Activated CD4-positive, alpha-beta memory T cell treated with anti-CD3 and anti-CD28 coated beads for 36 hours (primary cell): ENCODE data around the gene RAB26. TPM values are rescaled to one million over a fixed set of nuclear protein-coding genes. Genes with fewer than 3 reads are reported as not detected.

ENCODE experiments used
- CTCF ChIA-PET: fragments of 350-600 bp; sonication (Branson Sonifier 250); formaldehyde crosslinking; loops from one replicate; lab custom pipeline; 2021; ENCODE audit warnings: antibody characterized with exemption, inconsistent platforms; lab: Charles Lee
- POLR2A ChIA-PET: fragments of 350-600 bp; sonication (Branson Sonifier 250); formaldehyde crosslinking; loops from one replicate; lab custom pipeline; 2021; ENCODE audit warnings: antibody characterized with exemption; lab: Charles Lee
- DNase-seq: peaks from one replicate; pipeline ENCODE4 v3.0.0-alpha.2; 2020
- H3K27ac Mint-ChIP-seq: one replicate; pipeline ENCODE4 v1.8.0; 2021; ENCODE audit warnings: mixed read lengths
- H3K27me3 Mint-ChIP-seq: one replicate; pipeline ENCODE4 v1.8.0; 2021; ENCODE audit warnings: mixed read lengths
- H3K36me3 Mint-ChIP-seq: one replicate; pipeline ENCODE4 v1.8.0; 2021; ENCODE audit warnings: mixed read lengths
- H3K4me1 Mint-ChIP-seq: one replicate; pipeline ENCODE4 v1.8.0; 2021; ENCODE audit warnings: low read depth, mixed read lengths
- H3K4me3 Mint-ChIP-seq: one replicate; pipeline ENCODE4 v1.8.0; 2021; ENCODE audit warnings: mild to moderate bottlenecking, mixed read lengths
- H3K9me3 Mint-ChIP-seq: one replicate; pipeline ENCODE4 v1.8.0; 2021; ENCODE audit warnings: mixed read lengths
- intact Hi-C: fragments of 100-400 bp; cut with micrococcal nuclease; formaldehyde crosslinking; loops from one replicate; pipeline ENCODE4 v1.15.1; 2023
- total RNA-seq, 2 experiments: library from RNA; stranded (reverse); gene quantifications; one replicate each; pipeline ENCODE4 v1.2.3, GENCODE V29; 2021

Gene RAB26
- total RNA-seq, 2 experiments from 2014 or later, result 0.33 TPM; not detected in 1

DNA sequence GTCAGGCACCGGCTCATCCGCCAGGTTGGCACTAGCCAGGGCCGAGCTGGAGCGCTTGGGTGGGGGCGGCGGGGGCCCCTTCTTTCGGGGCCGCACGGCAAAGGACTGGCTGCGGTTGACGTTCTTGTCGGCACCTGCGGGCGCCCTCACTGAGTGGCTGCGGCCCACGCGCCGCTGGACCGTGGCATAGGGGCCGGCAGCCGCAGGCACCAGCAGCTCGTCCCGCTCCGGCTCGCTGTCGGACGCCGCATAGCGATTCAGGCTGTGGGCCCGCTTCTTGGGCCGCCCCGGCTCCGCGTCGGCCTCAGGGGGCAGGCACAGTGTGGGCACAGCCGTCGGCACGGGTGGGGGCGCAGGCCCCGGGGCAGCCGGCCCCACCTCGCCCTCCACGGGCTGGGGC lies 32.0 kb downstream of the RAB26 start:
- intact Hi-C loops, result no loop called here
- Mint-ChIP-seq H3K27me3 (no peaks in the 10 kb centered on the region), H3K9me3 (no peaks in the 10 kb centered on the region), H3K4me3 (no peak overlapping the region), H3K4me1 (no peaks in the 10 kb centered on the region), H3K27ac (no peak overlapping the region), H3K36me3 (peaks cover 9% of the 10 kb centered on the region)
- CTCF ChIA-PET, result no interaction called here
- no peak for DNase-seq
- POLR2A ChIA-PET, result no interaction called here

DNA sequence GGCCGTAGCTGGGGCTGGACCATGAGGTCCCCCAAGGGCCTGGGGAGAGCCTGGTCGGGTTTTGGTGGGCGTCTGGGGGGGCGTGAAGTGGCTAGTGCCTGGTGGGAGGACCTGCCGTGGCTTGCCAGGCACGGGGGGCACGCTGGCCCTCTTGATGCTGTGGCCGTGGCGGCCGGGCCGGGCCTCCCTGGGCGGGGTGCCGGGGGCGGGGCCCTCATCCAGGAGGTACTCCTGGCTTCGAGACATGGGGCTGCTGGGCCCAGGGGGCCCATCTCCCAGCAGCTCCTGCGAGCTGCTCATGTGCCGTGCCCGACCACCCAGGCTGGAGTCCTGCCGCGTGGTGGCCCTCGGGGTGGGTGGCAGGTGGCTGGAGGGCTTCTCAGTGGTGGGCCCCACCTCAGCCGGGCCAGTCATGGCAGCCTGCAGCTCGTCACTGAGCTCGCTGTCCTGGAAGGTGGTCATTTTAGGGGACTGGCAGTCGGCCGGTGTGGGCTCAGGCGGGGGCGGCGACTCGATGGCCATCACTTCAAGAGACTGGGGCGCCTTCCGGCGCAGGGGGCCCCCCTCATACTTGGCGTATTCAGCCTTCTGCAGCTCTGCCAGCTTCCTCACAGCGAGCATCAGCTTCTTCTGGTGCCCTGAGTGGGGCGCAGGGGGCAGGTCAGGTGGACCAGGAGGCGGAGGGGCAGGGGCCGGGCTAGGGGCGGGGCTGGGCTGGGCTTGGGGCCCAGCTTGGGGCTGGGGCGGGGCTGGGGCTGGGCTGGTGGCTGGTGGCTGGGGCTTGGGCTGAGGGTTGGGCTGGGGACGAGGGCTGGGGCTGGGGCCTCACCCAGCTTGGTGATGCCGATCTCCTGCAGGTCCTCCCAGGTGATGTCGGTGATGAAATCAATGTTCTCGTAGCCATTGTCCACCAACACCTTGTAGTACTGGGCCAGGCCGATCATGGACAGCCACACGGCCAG lies 32.8 kb downstream of the RAB26 start:
- intact Hi-C loops, result no loop called here
- Mint-ChIP-seq H3K27ac (no peak overlapping the region), H3K36me3 (peaks cover 4% of the 10 kb centered on the region)

GRCh38 chr16:2181952-2182351 lies 33.5 kb downstream of the RAB26 start:
- Mint-ChIP-seq H3K4me3 (no peak overlapping the region), H3K36me3 (peaks cover 3% of the 10 kb centered on the region), H3K4me1 (no peaks in the 10 kb centered on the region), H3K27me3 (no peaks in the 10 kb centered on the region), H3K27ac (no peak overlapping the region), H3K9me3 (no peaks in the 10 kb centered on the region)
- ChIA-PET CTCF (no interaction called here), POLR2A (no interaction called here)
- intact Hi-C loops, result no loop called here
- DNase-seq, result no peak

More for the DNA sequence above, 32.8 kb downstream of the RAB26 start:
- H3K9me3 Mint-ChIP-seq, result no peaks in the 10 kb centered on the region
- H3K4me3 Mint-ChIP-seq, result no peak overlapping the region
- POLR2A ChIA-PET, result no interaction called here
- CTCF ChIA-PET, result no interaction called here
- DNase-seq, result no peak
- H3K27me3 Mint-ChIP-seq, result no peaks in the 10 kb centered on the region
- no peaks in the 10 kb centered on the region for H3K4me1 Mint-ChIP-seq

GRCh38 chr16:2183671-2184070 lies 35.2 kb downstream of the RAB26 start:
- no peaks in the 10 kb centered on the region for H3K9me3 Mint-ChIP-seq

GRCh38 chr16:2184346-2184745 lies 35.9 kb downstream of the RAB26 start:
- no peaks in the 10 kb centered on the region for H3K36me3 Mint-ChIP-seq
- ChIA-PET POLR2A (no interaction called here), CTCF (no interaction called here)
- H3K9me3 Mint-ChIP-seq, result no peaks in the 10 kb centered on the region
- no peak overlapping the region for H3K27ac Mint-ChIP-seq
- H3K4me3 Mint-ChIP-seq, result no peak overlapping the region
- no peak for DNase-seq
- no peaks in the 10 kb centered on the region for H3K4me1 Mint-ChIP-seq
- no peaks in the 10 kb centered on the region for H3K27me3 Mint-ChIP-seq
- intact Hi-C loops, result no loop called here

More at GRCh38 chr16:2183671-2184070, 35.2 kb downstream of the RAB26 start:
- DNase-seq, result no peak
- intact Hi-C loops, result no loop called here
- H3K27me3 Mint-ChIP-seq, result no peaks in the 10 kb centered on the region
- H3K36me3 Mint-ChIP-seq, result no peaks in the 10 kb centered on the region
- H3K4me3 Mint-ChIP-seq, result no peak overlapping the region
- no peaks in the 10 kb centered on the region for H3K4me1 Mint-ChIP-seq
- ChIA-PET CTCF (no interaction called here), POLR2A (no interaction called here)
- no peak overlapping the region for H3K27ac Mint-ChIP-seq

GRCh38 chr16:2184962-2185361 lies 36.5 kb downstream of the RAB26 start:
- H3K27ac Mint-ChIP-seq, result no peak overlapping the region
- intact Hi-C loops, result no loop called here
- ChIA-PET CTCF (no interaction called here), POLR2A (no interaction called here)
- no peaks in the 10 kb centered on the region for H3K36me3 Mint-ChIP-seq
- no peaks in the 10 kb centered on the region for H3K9me3 Mint-ChIP-seq
- no peaks in the 10 kb centered on the region for H3K4me1 Mint-ChIP-seq
- no peak overlapping the region for H3K4me3 Mint-ChIP-seq
- H3K27me3 Mint-ChIP-seq, result no peaks in the 10 kb centered on the region
- DNase-seq, result no peak

DNA sequence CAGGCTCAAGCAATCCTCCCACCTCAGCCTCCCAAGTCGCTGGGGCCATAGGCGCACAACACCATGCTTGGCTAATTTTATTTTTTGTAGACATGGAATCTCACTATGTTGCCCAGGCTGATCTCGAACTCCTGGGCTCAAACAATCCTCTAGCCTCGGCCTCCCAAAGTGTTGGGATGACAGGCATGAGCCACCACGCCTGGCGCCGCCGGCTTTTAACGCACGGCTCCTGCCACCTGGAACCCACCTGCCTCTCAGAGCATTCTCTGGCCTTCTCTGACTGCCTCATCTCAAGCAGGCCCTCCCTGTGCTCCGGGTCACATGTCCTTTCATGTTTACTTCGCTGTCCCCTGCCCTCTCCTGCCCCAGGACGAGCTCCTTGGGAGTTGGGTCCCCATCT lies 37.6 kb downstream of the RAB26 start:
- no peak for DNase-seq
- ChIA-PET POLR2A (no interaction called here), CTCF (no interaction called here)
- intact Hi-C loops, result no loop called here
- H3K27me3 Mint-ChIP-seq, result no peaks in the 10 kb centered on the region
- no peaks in the 10 kb centered on the region for H3K9me3 Mint-ChIP-seq
- no peak overlapping the region for H3K27ac Mint-ChIP-seq
- H3K4me1 Mint-ChIP-seq, result no peaks in the 10 kb centered on the region
- H3K36me3 Mint-ChIP-seq, result no peaks in the 10 kb centered on the region
- no peak overlapping the region for H3K4me3 Mint-ChIP-seq

- intact Hi-C loops, result no loop called here
- Mint-ChIP-seq H3K9me3 (no peaks in the 10 kb centered on the region), H3K4me1 (no peaks in the 10 kb centered on the region), H3K27me3 (no peaks in the 10 kb centered on the region), H3K36me3 (no peaks in the 10 kb centered on the region), H3K4me3 (no peak overlapping the region), H3K27ac (no peak overlapping the region)
- CTCF ChIA-PET, result no interaction called here
- POLR2A ChIA-PET, result no interaction called here
- DNase-seq, result no peak
Observed at GRCh38 chr16:2186505-2186904, 38.1 kb downstream of the RAB26 start.

GRCh38 chr16:2187212-2187611 lies 38.8 kb downstream of the RAB26 start:
- Mint-ChIP-seq H3K9me3 (no peaks in the 10 kb centered on the region), H3K36me3 (no peaks in the 10 kb centered on the region), H3K27ac (no peak overlapping the region), H3K27me3 (no peaks in the 10 kb centered on the region), H3K4me3 (no peak overlapping the region), H3K4me1 (no peaks in the 10 kb centered on the region)
- intact Hi-C loops, result no loop called here
- ChIA-PET CTCF (no interaction called here), POLR2A (no interaction called here)
- DNase-seq, result no peak

DNA sequence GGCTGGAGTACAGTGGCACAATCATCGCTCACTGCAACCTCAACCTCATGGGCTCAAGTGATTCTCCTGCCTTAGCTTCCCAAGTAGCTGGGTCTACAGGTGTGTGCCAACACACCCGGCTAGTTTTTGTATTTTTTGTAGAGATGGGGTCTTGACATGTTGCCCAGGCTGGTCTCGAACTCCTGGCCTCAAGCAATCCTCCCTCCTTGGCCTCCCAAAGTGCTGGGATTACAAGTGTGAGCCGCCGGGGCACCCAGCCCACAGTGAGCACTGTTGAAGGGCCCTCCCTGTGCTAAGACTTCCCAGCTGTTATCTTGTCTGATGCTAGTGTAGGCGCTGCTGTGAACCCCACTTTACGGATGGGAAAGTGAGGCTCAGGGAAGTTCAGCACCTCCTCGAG lies 40.0 kb downstream of the RAB26 start:
- CTCF ChIA-PET, result no interaction called here
- no peaks in the 10 kb centered on the region for H3K36me3 Mint-ChIP-seq
- POLR2A ChIA-PET, result interaction anchor here (0.6 kb wide), 1 partner anchor 116 kb away, joined by 5 read pairs; no protein-coding TSS in a partner anchor
- H3K4me3 Mint-ChIP-seq, result no peak overlapping the region
- H3K9me3 Mint-ChIP-seq, result no peaks in the 10 kb centered on the region
- intact Hi-C loops, result no loop called here
- no peaks in the 10 kb centered on the region for H3K4me1 Mint-ChIP-seq
- no peak overlapping the region for H3K27ac Mint-ChIP-seq
- DNase-seq, result no peak
- no peaks in the 10 kb centered on the region for H3K27me3 Mint-ChIP-seq

GRCh38 chr16:2189252-2189893 lies 40.9 kb downstream of the RAB26 start:
- Mint-ChIP-seq H3K4me3 (no peak overlapping the region), H3K27ac (no peak overlapping the region), H3K4me1 (no peaks in the 10 kb centered on the region), H3K36me3 (no peaks in the 10 kb centered on the region), H3K9me3 (no peaks in the 10 kb centered on the region), H3K27me3 (no peaks in the 10 kb centered on the region)
- CTCF ChIA-PET, result no interaction called here
- POLR2A ChIA-PET, result no interaction called here
- intact Hi-C loops, result no loop called here
- DNase-seq, result no peak

DNA sequence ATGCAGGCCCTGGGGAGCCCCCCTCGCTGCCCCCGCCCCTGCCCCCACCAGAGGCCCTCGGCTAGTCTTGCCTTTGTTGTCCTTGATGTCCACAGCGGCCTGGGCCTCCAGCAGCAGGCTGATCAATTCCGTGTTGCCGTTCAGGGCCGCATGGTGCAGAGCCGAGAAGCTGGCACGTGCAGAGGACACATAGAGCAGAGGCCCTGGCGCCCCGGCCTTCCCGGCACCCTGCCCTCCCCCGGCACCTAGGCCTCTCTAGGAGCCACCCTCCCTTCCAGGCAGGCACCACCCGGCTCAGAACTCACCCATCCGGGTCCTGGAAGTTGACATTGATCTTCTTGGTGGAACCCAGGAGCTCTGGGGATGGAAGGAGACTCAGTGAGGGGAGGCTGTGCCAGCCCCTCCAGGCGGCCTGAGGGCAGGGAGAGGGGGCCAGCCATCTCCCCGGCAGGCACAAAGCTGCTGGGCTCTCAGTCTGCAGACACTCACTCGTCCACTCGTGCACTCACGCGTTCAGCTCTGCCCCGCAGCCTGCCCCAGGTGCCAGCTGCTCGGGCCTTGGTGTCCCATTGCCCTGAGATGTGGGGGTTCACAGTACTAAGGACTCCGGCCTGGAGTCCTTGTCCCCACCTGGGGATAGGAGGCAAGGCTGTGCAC lies 41.7 kb downstream of the RAB26 start:
- Mint-ChIP-seq H3K4me1 (peaks cover 4% of the 10 kb centered on the region), H3K4me3 (no peak overlapping the region), H3K9me3 (no peaks in the 10 kb centered on the region), H3K27me3 (peaks cover 5% of the 10 kb centered on the region), H3K36me3 (no peaks in the 10 kb centered on the region), H3K27ac (no peak overlapping the region)
- ChIA-PET CTCF (no interaction called here), POLR2A (no interaction called here)
- no peak for DNase-seq
- intact Hi-C loops, result loop anchor here (10.0 kb wide), 1 partner anchor 315 kb away; no protein-coding TSS in a partner anchor
